ENCODE data around the gene PCSK4. TPM values are rescaled to one million over a fixed set of nuclear protein-coding genes. Genes with fewer than 3 reads are reported as not detected.

PCSK4 gene
- total and polyA plus RNA-seq, 2 of the 13 experiments (the other 11 are each of a cell fraction or from before 2014, with no cell fraction given): 2.0 to 2.7 TPM

- TF ChIP-seq ZSCAN29 (CRISPR knock-in tag; conservative IDR thresholded peaks at IDR 0.05) (no peak), ADNP (CRISPR knock-in tag; IDR thresholded peaks at IDR 0.05) (0 out of 2 replicates have a peak, but pooled peaks have one; percentile 52), HNF4A (CRISPR knock-in tag; IDR thresholded peaks at IDR 0.05) (peak; percentile 49; the same call in 1 of the 2 replicates), ZNF652 (CRISPR knock-in tag; IDR thresholded peaks at IDR 0.05; ENCODE audit: borderline replicate concordance, low read depth) (no peak), TEAD2 (CRISPR knock-in tag; IDR thresholded peaks at IDR 0.05) (no peak), PAWR (CRISPR knock-in tag; IDR thresholded peaks at IDR 0.05; ENCODE audit: borderline replicate concordance) (no peak), ZNF674 (CRISPR knock-in tag; IDR thresholded peaks at IDR 0.05; ENCODE audit: low read depth) (no peak), SALL1 (CRISPR knock-in tag; IDR thresholded peaks at IDR 0.05) (no peak), ZKSCAN1 (IDR thresholded peaks at IDR 0.05; ENCODE audit: low read length) (peak; percentile 100), BATF2 (CRISPR knock-in tag; IDR thresholded peaks at IDR 0.05) (no peak), ZMAT5 (CRISPR knock-in tag; IDR thresholded peaks at IDR 0.05; ENCODE audit: borderline replicate concordance, low read depth) (no peak), CEBPG (CRISPR knock-in tag; IDR thresholded peaks at IDR 0.05) (no peak), MATR3 (CRISPR knock-in tag; IDR thresholded peaks at IDR 0.05) (no peak), NR2F6 (IDR thresholded peaks at IDR 0.05) (no peak), NR2F6 (CRISPR knock-in tag; IDR thresholded peaks at IDR 0.05) (no peak), NFYB (CRISPR knock-in tag; IDR thresholded peaks at IDR 0.05) (no peak), NPAS2 (CRISPR knock-in tag; IDR thresholded peaks at IDR 0.05; ENCODE audit: borderline replicate concordance) (no peak), ZNF782 (CRISPR knock-in tag; IDR thresholded peaks at IDR 0.05; ENCODE audit: borderline replicate concordance) (no peak), EED (CRISPR knock-in tag; IDR thresholded peaks at IDR 0.05) (no peak), ZNF552 (CRISPR knock-in tag; IDR thresholded peaks at IDR 0.05; ENCODE audit: borderline replicate concordance) (no peak), HMG20B (CRISPR knock-in tag; conservative IDR thresholded peaks at IDR 0.05) (no peak), RBAK (CRISPR knock-in tag; IDR thresholded peaks at IDR 0.05) (no peak), SALL2 (CRISPR knock-in tag; IDR thresholded peaks at IDR 0.05) (no peak), GPN1 (CRISPR knock-in tag; IDR thresholded peaks at IDR 0.05; ENCODE audit: borderline replicate concordance) (no peak), CEBPB (IDR thresholded peaks at IDR 0.05; ENCODE audit: borderline replicate concordance, low read depth, low read length) (no peak), MAX (IDR thresholded peaks at IDR 0.05) (no peak), ZNF629 (CRISPR knock-in tag; conservative IDR thresholded peaks at IDR 0.05) (peak; percentile 61; the same call in 1 of the 2 replicates), KDM3A (CRISPR knock-in tag; IDR thresholded peaks at IDR 0.05; ENCODE audit: low read depth) (no peak), ZMYM3 (CRISPR knock-in tag; IDR thresholded peaks at IDR 0.05) (peak; percentile 60; the same call in 1 of the 2 replicates), ZNF260 (CRISPR knock-in tag; IDR thresholded peaks at IDR 0.05; ENCODE audit: borderline replicate concordance, low read depth) (no peak), FOXM1 (CRISPR knock-in tag; IDR thresholded peaks at IDR 0.05) (no peak), NRL (CRISPR knock-in tag; IDR thresholded peaks at IDR 0.05; ENCODE audit: borderline replicate concordance) (no peak), FOSL1 (CRISPR knock-in tag; IDR thresholded peaks at IDR 0.05; ENCODE audit: borderline replicate concordance) (no peak), DNMT1 (CRISPR knock-in tag; IDR thresholded peaks at IDR 0.05) (no peak)
Observed at GRCh38 chr19:1482361-1483130, 7.6 kb downstream of the PCSK4 start (continued).

All from HepG2 (cell line).